GM19324 (cell line): ENCODE measurements around the gene IRX1.

Experiments
- ATAC-seq: cut with Tn5 transposase; IDR thresholded peaks from one replicate; pipeline ENCODE4 v1.9.1; 2021; ENCODE audit warnings: mild to moderate bottlenecking, moderate library complexity; ENCODE audit not compliant: unreplicated experiment, low FRiP score

Gene IRX1

DNA sequence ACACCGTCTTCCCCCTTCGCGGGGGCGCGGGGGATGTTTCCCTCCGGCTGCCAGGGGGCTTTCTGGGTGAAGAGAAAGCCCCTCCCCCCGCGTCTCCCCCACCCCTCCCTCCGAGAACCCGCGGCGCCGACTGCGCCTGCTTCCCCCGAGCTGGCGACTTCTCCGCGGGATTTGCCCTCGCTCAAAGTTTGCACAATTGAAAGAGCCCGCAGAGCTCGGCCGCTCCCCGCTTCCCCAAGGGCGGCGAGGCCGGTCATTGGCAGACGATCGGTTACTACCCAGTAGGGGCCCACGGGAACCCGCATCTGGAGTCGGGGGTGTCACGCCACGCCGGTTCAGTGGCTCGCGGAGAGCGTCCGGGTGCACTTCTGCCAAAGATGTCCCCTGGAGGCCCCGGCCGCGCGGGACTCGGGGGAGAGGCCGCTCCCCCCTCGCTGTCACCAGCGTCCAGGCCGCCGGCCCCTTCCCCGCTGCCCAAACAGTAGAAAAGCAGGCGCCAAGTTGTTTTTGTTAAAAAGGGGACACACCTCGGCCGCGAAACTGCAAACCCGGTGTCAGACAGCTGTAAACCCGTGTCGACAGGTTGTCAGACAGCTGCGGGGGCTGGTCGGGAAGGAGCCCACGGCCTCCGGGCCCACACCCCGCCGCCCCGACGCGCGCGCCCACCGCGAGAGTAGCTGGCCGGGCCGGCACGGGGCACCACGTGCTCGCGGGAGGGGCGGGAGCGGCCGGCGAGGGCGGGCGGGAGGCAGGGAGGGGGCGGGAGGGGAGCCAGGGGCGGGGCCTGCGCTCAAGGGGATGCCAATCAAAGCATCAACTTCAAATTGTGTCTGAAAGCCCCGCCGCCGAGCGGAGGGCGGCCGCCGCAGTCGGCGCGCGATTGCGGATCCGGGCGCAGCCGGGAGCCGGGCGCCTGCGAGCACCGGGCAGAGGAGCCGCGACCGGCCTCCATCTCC, at the start of gene IRX1:
TSS of gene IRX1 (plus strand) at position 827 of the 956 bp plus-strand sequence. CDS start 274 bp downstream, outside the sequence.
- ATAC-seq = no peak

- no peak for ATAC-seq
These were observed 49.6 kb upstream of the IRX1 start for GRCh38 chr5:3546028-3546427.

DNA sequence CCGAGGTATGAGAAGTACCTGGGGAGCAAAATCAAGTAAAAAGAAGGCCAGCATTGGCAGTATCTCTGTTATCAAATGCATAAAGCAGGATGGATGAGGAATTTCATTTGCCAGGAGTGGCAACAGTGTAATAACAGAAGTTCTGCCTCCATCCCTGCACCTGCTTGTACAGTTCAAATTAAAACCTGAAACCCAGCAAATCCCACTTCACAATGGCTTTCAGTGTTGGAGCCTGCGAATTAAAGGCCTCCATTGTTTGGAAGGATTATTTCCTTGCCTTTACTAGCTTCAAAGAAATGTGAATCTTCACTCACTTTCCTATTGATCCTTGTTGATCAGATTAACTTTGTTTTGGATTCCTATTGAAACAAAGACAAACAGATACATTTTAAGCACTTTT, 31.5 kb upstream of the IRX1 start:
- no peak for ATAC-seq

DNA sequence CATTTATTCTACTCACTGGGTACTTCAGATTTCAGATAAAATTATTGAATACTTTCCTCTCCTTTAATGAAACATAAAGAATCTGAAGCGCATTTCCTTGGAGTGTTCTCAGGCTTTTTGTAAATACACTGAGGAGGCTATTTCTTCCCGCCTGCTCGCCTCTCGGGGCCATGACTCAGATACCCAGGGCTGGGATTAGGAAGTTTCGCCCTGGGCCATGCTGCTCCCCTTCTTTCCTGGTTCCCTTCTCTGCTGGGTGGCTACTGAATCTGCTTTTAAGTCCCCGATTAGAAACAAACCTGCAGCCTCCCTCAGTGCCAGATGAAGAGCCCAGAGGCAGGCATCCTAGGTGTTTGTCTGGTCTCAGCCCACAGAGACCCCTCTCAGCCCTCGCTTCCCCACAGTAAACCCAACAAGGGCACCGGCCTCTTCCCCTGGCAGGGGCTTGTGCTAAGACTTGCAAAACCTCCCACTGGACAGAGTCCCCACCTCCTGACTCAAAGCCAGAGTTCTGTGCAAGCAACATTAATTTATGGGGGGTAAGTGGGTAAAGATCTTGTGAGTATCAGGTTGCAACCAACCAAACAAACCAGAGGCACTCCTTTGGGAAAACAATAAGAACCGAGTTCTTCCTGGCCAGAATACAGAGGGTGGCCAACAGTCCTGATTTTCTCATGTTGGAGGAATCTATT, 30.7 kb upstream of the IRX1 start:
- no peak for ATAC-seq

DNA sequence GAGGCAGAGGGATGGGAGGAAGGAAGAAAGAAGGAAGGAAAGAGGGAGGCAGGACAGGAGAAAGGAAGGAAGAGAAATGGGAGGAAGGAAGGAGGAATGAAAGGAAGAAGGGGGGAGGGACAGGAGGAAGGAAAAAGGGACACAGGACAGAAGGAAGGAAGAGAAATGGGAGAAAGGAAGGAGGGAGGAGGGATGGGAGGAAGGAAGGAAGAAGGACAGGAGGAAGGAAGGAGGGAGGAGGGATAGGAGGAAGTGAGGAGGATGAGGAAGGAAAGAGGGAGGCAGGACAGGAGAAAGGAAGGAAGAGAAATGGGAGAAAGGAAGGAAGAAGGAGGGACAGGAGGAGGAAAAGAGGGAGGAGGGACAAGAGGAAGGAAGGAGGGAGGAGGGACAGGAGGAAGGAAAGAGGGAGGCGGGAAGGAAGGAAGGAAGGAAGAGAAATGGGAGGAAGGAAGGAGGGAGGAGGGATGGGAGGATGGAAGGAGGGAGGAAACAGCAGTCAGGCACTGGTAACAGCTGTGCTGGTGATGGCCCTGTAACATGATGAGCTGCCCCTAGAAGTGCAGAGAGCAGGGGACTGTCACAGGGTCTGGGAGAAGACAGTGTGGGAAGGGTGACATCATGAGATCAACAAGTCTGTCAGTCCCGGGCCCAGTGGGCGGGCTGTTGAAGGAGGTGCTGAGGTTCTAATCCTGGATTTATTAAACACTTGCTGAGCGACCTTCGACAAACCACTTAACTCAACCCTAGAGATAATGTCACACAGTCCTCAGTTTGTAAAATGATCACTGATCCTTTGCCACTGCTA, 10.7 kb upstream of the IRX1 start:
- ATAC-seq = no peak

DNA sequence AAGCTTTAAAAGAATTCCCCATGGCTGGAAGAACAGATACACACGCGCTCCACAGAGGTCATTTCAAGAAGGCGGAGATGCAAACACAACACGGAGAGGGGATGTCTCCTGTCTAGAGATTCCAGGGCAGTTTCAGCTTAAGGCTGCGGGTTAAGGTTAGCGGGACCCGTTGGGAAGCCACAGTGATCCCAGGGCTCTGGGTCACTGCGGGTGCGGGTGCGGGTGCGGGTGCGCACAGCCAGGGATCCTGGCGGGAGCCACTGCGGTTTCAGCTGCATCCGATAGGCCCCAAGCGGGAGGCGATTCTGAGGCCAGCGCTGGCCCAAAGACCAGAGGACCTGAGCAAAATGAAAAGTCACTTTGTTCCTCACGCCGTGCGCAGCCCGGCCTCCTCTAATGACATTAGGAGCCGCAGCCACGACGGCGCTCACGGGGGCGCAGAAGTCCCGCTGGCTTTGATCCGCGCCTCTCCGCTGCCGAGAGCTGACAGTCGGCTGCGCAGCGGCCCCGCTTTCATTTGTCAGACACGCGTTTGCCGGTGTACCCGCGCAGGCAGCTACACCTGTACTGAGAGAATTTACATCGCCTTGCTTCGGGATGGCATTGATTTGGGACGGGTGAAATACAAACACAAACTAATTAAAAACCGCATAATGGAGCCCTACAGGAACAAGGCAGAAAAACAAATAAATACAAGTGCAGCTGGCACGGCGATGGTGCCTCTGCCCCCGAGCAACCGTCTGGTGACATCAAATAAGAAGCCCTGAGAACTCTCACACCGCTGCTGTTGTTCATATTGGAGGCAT, 5.3 kb upstream of the IRX1 start:
- ATAC-seq = no peak

GRCh38 chr5:3590967-3591900, 4.4 kb upstream of the IRX1 start:
- no peak for ATAC-seq

- no peak for ATAC-seq
These were observed 3.3 kb upstream of the IRX1 start for GRCh38 chr5:3592298-3592697.

GRCh38 chr5:3593771-3594509, 1.7 kb upstream of the IRX1 start:
- ATAC-seq = no peak

- ATAC-seq = no peak
These were observed 1.1 kb upstream of the IRX1 start for GRCh38 chr5:3594510-3595005.

GRCh38 chr5:3596261-3596825, 711 bp downstream of the IRX1 start:
- no peak for ATAC-seq

DNA sequence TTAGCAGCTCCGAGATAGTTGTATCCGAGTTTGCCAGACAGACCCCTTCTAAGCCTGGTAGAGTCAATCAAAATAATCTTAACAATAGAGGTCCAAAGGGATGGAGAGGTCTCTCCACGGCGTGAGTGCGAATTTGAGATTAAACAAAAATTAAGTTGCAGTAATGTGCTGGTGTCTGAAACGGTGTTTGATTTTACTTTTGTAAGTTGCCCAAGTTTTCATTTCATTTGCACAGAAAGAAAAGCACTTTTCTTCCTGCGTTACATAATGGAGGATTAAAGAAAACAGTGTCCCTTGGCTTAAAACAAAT, 1.2 kb downstream of the IRX1 start:
- no peak for ATAC-seq

DNA sequence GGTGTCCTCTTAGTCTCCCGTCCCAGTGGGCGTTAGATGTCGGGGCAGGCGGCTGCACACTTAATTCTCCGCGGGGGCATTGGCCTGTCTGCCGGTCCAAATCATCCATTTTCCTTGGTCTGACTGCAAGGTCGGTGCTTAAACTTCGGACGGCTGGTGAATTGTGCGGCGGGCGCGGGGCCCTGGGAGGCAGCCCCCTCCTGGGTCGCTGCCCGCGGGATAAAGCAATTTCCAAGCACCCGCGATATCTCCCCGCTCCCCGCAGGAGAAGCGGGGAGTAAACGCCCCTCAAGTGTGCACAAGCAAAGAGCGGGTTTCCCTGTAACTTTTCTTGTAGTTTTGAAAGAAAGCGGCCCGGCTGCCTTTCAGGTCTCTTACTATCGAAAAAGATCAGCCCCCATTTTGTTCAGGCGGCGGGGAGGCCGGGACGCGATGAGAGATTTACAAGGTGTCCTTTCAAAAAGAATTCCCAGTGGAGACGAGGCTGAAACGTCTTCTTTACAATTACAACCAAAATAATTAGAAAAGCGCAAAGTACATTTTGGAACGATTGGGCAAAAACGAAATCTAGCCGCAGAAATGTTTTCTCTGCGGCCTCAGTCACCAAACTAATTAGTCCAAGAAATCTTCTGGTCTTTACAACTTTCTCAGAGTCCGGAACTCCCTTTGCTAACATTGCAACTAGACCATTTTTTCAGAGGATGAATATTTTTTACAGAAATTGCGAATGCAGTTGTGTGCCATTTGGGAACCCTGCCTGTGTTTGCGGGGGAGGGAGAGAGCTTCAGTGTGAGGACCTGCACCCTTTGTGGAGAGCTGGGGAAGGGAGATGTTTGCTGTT, 1.8 kb downstream of the IRX1 start:
- no peak for ATAC-seq

- ATAC-seq = no peak
These were observed 2.6 kb downstream of the IRX1 start for GRCh38 chr5:3598207-3598606.

DNA sequence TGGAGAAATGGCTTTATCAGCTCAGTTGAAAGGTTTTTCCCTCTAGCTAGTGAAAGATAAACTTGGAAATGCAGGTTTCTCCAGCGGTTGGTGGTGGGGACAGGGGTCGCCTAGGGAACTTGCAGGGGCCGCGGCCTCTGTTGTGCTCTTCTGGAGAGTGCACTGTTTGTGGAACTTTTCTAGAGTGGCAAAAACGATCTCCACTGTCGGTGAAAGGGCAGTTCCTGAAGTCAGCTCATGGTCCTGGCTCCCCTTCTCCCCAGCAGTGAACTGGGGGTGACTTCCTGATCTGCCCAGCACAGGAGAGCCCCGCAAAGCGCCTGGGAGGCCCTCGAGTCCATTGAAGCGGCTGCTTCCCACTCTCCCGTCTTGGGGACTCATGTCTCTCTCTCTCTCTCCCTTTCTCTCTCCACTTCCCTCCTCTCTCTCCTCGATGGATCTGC, 3.2 kb downstream of the IRX1 start:
- ATAC-seq = no peak

- no peak for ATAC-seq
These were observed 3.8 kb downstream of the IRX1 start for GRCh38 chr5:3599226-3600105.
